Upper lobe of left lung (tissue), 6 donors: ENCODE results near the gene EGF. TPM values are rescaled to one million over a fixed set of nuclear protein-coding genes. Genes with fewer than 3 reads are reported as not detected.

Experiments used
- ATAC-seq, 2 donors: fragments of 200-7000 bp; cut with Tn5 transposase; one replicate each; pipeline ENCODE4 v1.9.1; 2022; ENCODE audit warnings: mild to moderate bottlenecking in 2 of 2, moderate library complexity in 2 of 2; ENCODE audit not compliant: low FRiP score in 2 of 2
- DNase-seq, 2 donors: peaks; one replicate each; pipeline ENCODE4 v3.0.0-alpha.2; 2019 to 2020
- H3K27ac ChIP-seq, 4 donors: fragments of 200-600 bp; sonication (generic); one replicate each; pipeline ENCODE4 v1.5.1; 2016 to 2019
- H3K27me3 ChIP-seq, 4 donors: fragments of 200-600 bp; sonication (generic); one replicate each; pipeline ENCODE4 v1.5.1; 2017 to 2019
- H3K36me3 ChIP-seq, 4 donors: fragments of 200-600 bp; sonication (generic); one replicate each; pipeline ENCODE4 v1.5.1; 2016 to 2019
- H3K4me1 ChIP-seq, 4 donors: fragments of 200-600 bp; sonication (generic); one replicate each; pipeline ENCODE4 v1.5.1; 2018 to 2019
- H3K4me3 ChIP-seq, 4 donors: fragments of 200-600 bp; sonication (generic); one replicate each; pipeline ENCODE4 v1.5.1; 2017 to 2019; ENCODE audit warnings: mild to moderate bottlenecking in 2 of 4, moderate library complexity in 1 of 4
- H3K9me3 ChIP-seq, 4 donors: fragments of 200-600 bp; sonication (generic); one replicate each; pipeline ENCODE4 v1.5.1; 2018 to 2019
- EP300 ChIP-seq, 4 donors: sonication (generic); formaldehyde crosslinking; IDR thresholded peaks; one replicate each; pipeline ENCODE4 v1.5.1; 2017; ENCODE audit warnings: antibody characterized with exemption in 4 of 4, control low read depth in 2 of 4
- POLR2A ChIP-seq, 4 donors: fragments of 450-650 bp; IDR thresholded peaks; one replicate each; pipeline ENCODE4 v1.5.1; 2016 to 2017; ENCODE audit warnings: antibody characterized with exemption in 4 of 4, mild to moderate bottlenecking in 2 of 4
- POLR2AphosphoS5 ChIP-seq, 2 donors: sonication (generic); formaldehyde crosslinking; IDR thresholded peaks; one replicate each; pipeline ENCODE4 v1.5.1; 2017; ENCODE audit warnings: antibody characterized with exemption in 2 of 2
- WGBS, 2 donors: methylation state at CpG; one replicate each; pipeline ENCODE4 v1.1.5; 2017 to 2018; 5-methylcytosine and 5-hydroxymethylcytosine counted together
- total RNA-seq, 6 donors: library from RNA; depleted of rRNA in 4 of 6; stranded (reverse); fragments of >200 nt in 4 of 6; gene quantifications; one replicate each; pipeline versions ENCODE4 v1.1.0 to v1.2.1, GENCODE V29; 2016 to 2021
- TF ChIP-seq, protein P1 (sequence below), 6 experiments: fragments of 450-650 bp in 4 of 6; fragments of 200-600 bp in 2 of 6; sonication (generic) in 2 of 6; IDR thresholded peaks; one replicate each; pipeline ENCODE4 v1.5.1; 2016 to 2019; ENCODE audit warnings: antibody characterized with exemption in 6 of 6
- donor health status: DM: no; HTN: no; CAD: no; lungs with moderate emphysema.
- donor health status: DM: no; HTN: yes; CAD: no; lungs with severe emphysema.

EGF gene
- total RNA-seq, 6 donors from 2014 or later = 1.5 to 10.1 (median 5.3) TPM

DNA sequence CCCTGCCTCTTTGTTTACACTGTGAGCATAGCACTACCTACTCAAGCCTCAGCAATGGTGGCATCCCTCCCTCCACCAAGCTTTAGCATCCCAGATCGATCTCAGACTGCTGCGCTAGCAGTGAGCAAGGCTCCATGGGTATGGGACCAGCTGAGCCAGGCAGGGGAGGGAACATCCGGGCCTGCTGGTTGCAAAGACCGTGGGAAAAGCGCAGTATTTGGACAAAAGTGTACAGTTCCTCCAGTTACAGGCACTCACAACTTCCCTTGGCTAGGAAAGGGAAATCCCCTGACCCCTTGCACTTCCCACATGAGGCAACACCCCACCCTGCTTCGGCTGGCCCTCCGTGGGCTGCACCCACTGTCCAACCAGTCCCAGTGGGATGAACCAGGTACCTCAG lies 26.5 kb downstream of the EGF start:
- Histone ChIP-seq H3K27me3 (no peaks in the 10 kb centered on the region), H3K4me1 (no peaks in the 10 kb centered on the region), H3K9me3 (no peaks in the 10 kb centered on the region), H3K27ac (no peak overlapping the region), H3K4me3 (no peak overlapping the region), H3K36me3 (no peaks in the 10 kb centered on the region)
- WGBS, 2 donors = 74 to 80% methylated on average over 7 of the region's 7 CpGs
- ATAC-seq (no peak), DNase-seq (peak in 1 of 2 donors; percentile 8)
- TF ChIP-seq POLR2A (IDR thresholded peaks at IDR 0.05) = no peak
- TF ChIP-seq, protein P1, sequence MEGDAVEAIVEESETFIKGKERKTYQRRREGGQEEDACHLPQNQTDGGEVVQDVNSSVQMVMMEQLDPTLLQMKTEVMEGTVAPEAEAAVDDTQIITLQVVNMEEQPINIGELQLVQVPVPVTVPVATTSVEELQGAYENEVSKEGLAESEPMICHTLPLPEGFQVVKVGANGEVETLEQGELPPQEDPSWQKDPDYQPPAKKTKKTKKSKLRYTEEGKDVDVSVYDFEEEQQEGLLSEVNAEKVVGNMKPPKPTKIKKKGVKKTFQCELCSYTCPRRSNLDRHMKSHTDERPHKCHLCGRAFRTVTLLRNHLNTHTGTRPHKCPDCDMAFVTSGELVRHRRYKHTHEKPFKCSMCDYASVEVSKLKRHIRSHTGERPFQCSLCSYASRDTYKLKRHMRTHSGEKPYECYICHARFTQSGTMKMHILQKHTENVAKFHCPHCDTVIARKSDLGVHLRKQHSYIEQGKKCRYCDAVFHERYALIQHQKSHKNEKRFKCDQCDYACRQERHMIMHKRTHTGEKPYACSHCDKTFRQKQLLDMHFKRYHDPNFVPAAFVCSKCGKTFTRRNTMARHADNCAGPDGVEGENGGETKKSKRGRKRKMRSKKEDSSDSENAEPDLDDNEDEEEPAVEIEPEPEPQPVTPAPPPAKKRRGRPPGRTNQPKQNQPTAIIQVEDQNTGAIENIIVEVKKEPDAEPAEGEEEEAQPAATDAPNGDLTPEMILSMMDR (IDR thresholded peaks at IDR 0.05) = no peak
- TF ChIP-seq POLR2AphosphoS5 (IDR thresholded peaks at IDR 0.05) = no peak
- TF ChIP-seq EP300 (IDR thresholded peaks at IDR 0.05) = no peak

DNA sequence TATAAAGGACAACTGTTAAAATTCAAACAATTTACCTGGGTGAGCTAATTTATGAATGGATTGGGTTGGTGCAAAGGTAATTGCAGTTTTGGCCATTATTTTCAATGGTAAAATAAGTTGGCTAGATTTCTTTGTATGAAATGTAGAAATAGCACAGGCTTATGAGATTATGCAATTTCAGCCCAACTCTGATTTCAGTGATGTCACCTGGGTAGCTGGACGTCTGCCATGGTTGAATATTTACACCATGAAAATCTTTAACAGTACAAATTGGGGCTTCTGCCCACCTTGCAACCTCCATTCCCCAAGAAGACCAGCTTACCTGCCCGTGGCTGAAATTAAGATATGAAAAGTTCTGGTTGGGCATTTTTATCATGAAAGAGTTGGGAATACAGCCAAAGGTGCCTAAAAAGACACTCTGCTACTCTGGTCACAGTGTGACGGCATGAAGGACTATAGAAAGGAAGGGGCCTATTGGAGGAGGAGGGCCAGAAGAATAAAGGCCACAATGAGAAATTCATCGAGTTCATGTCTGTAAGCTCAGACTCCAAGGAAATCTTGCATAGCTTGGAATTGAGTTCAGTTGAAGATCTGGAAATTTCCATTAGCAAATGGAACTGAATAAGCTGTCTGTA lies 29.7 kb downstream of the EGF start:
- Histone ChIP-seq H3K27me3 (no peaks in the 10 kb centered on the region), H3K4me3 (no peak overlapping the region), H3K27ac (no peak overlapping the region), H3K9me3 (no peaks in the 10 kb centered on the region), H3K4me1 (no peaks in the 10 kb centered on the region), H3K36me3 (no peaks in the 10 kb centered on the region)
- ATAC-seq = no peak
- TF ChIP-seq POLR2A (IDR thresholded peaks at IDR 0.05) = no peak
- TF ChIP-seq, protein P1 (IDR thresholded peaks at IDR 0.05) = no peak
- no peak for TF ChIP-seq POLR2AphosphoS5 (IDR thresholded peaks at IDR 0.05)
- no peak for TF ChIP-seq EP300 (IDR thresholded peaks at IDR 0.05)
- DNase-seq = no peak
- 68 to 75% methylated on average over 4 of the region's 4 CpGs for WGBS, 2 donors

DNA sequence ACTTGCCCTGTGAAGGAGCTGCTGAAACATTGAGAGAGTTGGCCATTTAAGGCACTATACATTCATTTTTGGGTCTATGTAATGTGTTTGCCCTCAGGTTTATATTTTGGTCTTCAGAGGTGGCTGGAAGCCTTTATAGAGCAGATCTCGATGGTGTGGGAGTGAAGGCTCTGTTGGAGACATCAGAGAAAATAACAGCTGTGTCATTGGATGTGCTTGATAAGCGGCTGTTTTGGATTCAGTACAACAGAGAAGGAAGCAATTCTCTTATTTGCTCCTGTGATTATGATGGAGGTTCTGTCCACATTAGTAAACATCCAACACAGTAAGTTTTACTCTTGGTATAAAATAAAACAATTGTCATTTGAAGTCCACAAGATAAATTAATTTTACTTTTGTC lies 31.1 kb downstream of the EGF start:
- no peak for DNase-seq
- Histone ChIP-seq H3K9me3 (no peaks in the 10 kb centered on the region), H3K27me3 (no peaks in the 10 kb centered on the region), H3K36me3 (no peaks in the 10 kb centered on the region), H3K27ac (no peak overlapping the region), H3K4me1 (no peaks in the 10 kb centered on the region), H3K4me3 (no peak overlapping the region)
- TF ChIP-seq EP300 (IDR thresholded peaks at IDR 0.05) = no peak
- TF ChIP-seq, protein P1 (IDR thresholded peaks at IDR 0.05) = no peak
- 85 to 87% methylated on average over 2 of the region's 2 CpGs for WGBS, 2 donors
- ATAC-seq = no peak

DNA sequence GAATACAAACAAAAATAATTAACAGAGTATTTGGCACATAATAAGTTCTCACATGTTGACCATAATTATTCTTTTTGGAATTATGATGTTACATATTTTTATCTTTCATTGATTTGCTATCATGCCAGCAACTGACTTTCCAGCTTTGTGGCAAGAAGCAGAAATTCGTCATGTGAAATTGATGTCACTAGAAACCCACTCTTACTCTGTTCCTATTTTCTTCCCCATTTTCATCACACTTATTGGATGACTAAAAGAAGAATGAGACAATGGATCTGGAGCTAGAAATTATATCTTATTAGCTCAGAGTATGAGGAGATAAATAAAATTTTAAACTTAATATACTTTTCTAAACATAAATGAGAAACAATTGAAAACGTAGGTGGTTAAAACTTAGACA lies 31.9 kb downstream of the EGF start:
- Histone ChIP-seq H3K36me3 (no peaks in the 10 kb centered on the region), H3K27ac (no peak overlapping the region), H3K27me3 (no peaks in the 10 kb centered on the region), H3K4me3 (no peak overlapping the region), H3K9me3 (no peaks in the 10 kb centered on the region), H3K4me1 (no peaks in the 10 kb centered on the region)
- DNase-seq = no peak
- TF ChIP-seq POLR2AphosphoS5 (IDR thresholded peaks at IDR 0.05) = no peak
- no peak for ATAC-seq
- WGBS, 2 donors = 79 to 83% methylated on average over 2 of the region's 2 CpGs

DNA sequence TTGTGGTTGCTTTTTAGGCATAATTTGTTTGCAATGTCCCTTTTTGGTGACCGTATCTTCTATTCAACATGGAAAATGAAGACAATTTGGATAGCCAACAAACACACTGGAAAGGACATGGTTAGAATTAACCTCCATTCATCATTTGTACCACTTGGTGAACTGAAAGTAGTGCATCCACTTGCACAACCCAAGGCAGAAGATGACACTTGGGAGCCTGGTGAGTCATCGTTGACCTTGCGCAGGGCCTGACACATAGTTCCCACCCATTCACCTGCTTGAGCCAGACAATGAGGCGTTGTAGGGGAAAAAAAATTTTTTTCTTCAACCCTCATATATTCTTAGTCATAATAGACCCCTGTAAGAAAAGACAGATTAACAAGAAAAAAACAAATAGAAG lies 32.4 kb downstream of the EGF start:
- WGBS, 2 donors = 75 to 96% methylated on average over 4 of the region's 4 CpGs
- H3K4me3 ChIP-seq = no peak overlapping the region
- no peaks in the 10 kb centered on the region for H3K27me3 ChIP-seq
- no peaks in the 10 kb centered on the region for H3K9me3 ChIP-seq
- TF ChIP-seq, protein P1 (IDR thresholded peaks at IDR 0.05) = no peak
- no peak for TF ChIP-seq POLR2AphosphoS5 (IDR thresholded peaks at IDR 0.05)
- no peak for TF ChIP-seq POLR2A (IDR thresholded peaks at IDR 0.05)
- no peak for TF ChIP-seq EP300 (IDR thresholded peaks at IDR 0.05)
- H3K27ac ChIP-seq = no peak overlapping the region
- H3K4me1 ChIP-seq = no peaks in the 10 kb centered on the region
- H3K36me3 ChIP-seq = no peaks in the 10 kb centered on the region
- DNase-seq (no peak), ATAC-seq (no peak)
